Measurements from ENCODE around the gene LIF.
A peak's percentile ranks its signal among the peaks of the same experiment; 100 is the strongest.
"Not testable (repeated sequence)": the region's sequence is repeated elsewhere in the genome, so short reads cannot be mapped to it uniquely, and the experiment has no call there.

The LIF gene

DNA sequence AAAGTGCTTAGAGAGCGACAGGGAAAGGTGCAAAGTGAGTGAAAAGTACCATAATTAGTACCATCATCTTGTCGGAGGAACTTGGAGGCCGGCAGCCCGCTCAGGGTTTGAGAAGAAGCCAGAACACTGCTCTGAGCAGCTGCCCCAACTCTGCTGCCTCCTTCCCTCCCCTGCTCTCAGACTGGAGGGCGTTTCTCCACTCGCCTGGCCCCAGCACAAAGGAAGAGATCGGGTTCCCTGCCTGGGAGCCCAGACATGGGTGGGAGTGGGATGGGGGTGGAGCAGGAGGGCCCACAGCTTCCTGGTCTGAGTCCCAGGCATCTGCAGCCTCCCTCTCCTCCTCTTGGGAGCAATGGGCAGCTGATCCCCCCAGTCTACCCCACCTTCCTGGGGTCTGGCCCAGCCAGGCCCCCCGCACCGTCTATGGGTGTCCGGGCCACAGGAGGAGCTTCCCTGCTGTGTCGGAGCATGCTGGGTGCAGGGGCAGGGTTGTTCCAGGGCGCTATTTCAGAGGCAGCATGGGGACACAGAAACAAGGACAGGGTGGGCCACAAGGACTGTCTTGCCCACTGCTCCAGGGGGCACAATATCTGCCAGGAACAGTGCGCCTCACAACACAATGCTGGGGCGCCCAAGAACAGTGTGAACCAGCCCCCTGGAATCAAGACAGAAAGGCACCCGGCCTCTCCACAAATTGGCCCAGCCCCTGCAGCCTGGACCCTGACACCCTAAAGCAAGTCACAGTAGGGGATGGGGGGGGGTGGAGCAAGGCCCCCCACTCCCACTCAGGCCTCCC, 4.8 kb downstream of the LIF start:
- peak; percentile 38 for DNase-seq

GRCh38 chr22:30240541-30241417, 5.8 kb downstream of the LIF start:
- DNase-seq: peak; percentile 36

GRCh38 chr22:30239488-30240405, 6.8 kb downstream of the LIF start:
- DNase-seq: peak; percentile 45

DNA sequence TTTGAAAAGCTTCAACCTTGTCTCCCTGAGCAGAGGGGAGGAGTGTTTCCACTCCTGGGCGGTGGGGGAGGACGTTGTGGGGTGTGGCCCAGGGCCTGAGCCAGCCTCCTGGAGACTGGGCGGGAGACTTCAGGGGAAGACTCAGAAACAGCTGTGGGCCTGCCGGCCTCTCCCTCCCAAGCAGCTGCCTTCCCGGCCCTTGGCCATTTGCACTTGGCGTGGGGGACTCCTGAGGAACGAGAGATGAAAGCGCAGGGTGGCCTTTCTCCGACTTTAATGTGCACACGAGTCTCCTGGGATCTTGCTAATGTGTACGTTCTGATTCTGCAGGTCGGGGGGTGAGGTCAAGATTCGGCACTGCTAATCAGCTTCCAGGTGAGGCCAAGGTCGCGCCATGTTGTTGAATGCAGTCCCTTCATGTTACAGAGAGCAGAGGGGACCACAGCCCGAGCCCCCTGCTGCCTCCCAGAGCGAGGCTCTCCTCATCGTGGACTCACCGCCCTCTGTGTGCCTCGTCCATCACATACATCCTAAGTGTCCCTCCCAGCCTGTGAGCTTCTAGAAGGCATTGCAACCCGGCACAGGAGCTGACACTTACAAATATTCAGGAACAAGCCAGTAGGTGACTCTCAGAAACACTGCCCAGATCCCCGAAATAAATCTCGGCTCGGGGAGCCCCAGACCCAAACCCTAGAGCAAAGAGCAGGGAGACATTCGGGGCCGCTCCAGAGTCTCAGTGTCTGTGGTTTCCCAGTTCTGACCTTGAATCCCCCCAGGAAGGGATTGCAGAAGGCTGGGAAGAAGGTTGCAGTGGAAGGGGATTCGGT, 7.7 kb downstream of the LIF start:
- no peak for DNase-seq

DNA sequence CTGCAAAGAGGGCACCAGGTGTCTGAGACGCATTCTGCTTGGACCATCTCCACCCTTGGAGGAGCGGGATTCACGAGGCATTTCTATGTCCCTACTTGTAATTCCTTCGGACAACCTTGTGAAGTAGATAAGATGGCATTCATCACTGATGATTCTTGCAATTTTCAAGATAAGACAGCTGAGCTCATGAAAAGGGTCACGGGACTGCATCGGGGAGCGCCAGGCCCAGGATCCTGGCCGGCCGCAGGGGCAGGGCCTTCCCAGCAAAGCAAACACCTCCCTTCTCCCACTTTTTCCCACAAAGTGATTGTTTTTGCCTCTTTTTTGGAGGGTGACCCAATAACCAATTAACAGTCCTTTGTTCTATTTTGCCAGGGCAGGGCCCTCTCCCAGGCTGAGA, 8.4 kb downstream of the LIF start:
- DNase-seq: no peak

DNA sequence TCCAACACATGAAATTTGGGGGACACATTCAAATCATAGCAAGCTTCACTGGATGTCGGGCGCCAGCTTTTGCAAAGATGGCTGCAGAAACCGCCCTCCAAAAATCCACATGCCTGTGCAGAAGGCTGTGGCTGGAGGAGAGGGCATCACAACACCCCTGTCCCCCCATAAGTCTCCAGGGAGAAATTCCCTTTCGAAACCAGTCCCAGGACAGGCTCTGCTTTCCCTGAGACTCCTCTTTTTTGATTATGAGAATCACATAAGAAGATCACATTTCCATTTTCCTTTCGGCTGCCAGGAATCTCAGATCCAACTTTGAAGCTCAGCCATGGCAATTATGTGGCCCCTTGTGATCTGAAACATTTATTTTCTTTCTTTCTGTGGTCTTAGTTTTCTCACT, 9.7 kb downstream of the LIF start:
- DNase-seq: no peak

DNA sequence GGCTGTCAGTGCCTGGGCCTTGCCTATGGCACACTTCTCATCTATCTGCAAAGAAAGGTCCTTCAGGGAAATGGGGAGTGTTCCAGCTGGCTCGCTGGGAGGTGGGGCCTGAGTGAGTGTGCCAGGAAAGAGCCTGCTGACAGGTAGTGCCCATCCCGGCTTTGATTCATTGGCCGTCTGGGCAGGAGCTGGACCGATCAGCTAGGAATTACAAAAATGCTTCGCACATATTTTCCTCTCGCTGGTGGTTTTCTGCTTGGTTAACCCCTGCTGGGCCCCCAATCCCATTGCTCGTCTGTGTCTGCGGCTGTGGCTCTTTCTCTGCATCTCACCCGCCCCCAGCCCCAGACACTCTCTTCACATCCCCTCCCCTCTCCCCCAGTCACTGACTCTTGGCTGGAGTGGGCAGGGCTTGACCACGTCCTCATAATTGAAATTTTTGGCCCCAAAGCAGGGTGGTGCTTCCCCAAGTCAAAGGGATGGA, 10.8 kb downstream of the LIF start:
- no peak for DNase-seq

GRCh38 chr22:30234786-30235470, 11.6 kb downstream of the LIF start:
- DNase-seq: no peak

- DNase-seq: not testable (repeated sequence)
Measured at GRCh38 chr22:30234325-30234724, 12.2 kb downstream of the LIF start.

DNA sequence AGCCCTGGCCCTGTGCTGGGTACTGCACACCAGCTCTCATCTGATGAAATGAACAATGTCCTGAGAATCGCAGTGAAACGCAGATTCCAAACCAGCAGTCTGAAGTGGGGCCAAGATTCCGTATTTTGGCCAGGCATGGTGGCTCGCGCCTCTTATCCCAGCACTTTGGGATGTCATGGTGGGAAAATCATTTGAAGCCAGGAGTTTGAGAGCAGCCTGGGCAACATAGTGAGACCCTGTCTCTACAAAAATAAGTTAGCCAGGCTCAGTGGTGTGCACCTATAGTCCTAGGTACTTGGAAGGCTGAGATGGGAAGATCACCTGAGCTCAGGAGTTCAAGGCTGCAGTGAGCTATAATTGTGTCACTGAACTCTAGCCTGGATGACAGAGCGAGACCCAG, 13.0 kb downstream of the LIF start:
- DNase-seq: no peak

DNA sequence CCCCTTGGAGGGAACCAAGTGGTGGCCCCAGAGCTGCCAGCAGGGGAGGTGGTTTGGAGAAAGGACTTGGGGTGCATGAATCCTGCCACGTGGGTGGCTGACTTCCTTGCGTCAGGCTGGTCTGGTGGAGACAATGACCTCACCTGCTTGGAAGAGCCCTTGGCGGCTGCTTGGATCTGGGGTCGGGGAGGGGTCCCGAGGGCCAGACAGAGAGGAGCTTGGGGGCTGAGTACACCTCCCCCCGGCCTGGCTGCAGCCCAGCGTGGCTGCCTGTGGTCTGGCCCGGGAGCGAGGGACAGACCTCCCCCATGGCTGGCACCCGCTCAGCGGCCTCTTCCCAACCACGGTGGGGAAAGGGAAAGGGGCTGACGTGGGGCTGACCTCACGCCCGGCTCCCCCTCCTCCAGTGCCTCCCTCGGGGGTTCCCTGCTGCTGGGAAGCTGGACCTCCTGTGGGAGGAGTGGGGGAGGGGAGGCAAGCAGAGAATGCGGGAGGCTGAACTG, 13.8 kb downstream of the LIF start:
- no peak for DNase-seq

DNA sequence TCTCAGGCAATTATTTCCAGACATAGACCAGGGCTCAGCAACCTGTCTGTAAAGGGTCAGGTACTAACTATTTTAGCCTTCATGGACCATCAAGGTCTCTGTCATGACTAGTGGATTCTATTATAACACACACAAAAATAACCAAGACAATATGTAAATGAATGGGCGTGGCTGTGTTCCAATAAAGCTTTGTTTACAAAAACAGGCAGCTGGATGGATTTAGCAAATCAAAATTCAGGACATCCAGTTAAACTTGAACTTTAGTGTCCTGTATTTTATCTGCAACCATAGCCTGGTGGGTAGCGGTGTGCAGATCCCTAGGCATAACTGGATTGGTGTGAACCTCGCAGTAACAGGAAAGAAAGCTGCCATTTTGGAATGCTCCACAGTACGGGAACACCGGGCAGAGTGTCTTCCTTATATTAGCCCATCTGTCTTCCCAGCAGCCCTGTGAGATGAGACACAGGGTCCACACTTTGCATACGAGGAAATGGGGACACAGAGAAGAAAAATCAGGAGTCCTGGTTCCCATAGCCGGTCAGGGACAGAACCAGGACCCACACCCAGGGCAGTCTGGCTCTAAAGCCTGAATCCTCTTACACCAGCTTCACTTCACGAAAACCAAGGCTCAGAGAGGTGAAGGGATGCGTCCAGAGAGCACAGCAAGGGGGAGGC, 15.6 kb downstream of the LIF start:
- DNase-seq: no peak

GRCh38 chr22:30230330-30230729, 16.2 kb downstream of the LIF start:
- no peak for DNase-seq

GRCh38 chr22:30228509-30229359, 17.8 kb downstream of the LIF start:
- DNase-seq: no peak

GRCh38 chr22:30227438-30228228, 18.9 kb downstream of the LIF start:
- DNase-seq: no peak

GRCh38 chr22:30226192-30226832, 20.2 kb downstream of the LIF start:
- no peak for DNase-seq

- DNase-seq: no peak
Measured at GRCh38 chr22:30225220-30225927, 21.2 kb downstream of the LIF start.

Measured in stimulated activated CD4-positive, alpha-beta T cell treated with anti-CD3 and anti-CD28 coated beads, Interleukin-12 subunit alpha, Interleukin-12 subunit beta, amount 100 ng/mL, for 4 hours (primary cell).